Ascending aorta (tissue), 2 donors: ENCODE measurements around the gene ATP23. TPM values are rescaled to one million over a fixed set of nuclear protein-coding genes. Genes with fewer than 3 reads are reported as not detected.

ENCODE experiments used
- DNase-seq, 2 donors: peaks; one replicate each; pipeline ENCODE4 v3.0.0-alpha.2; 2019; ENCODE audit warnings: low spot score in 2 of 2
- H3K27ac ChIP-seq, 2 donors: fragments of 200-600 bp; sonication (generic); one replicate each; pipeline ENCODE4 v1.5.1; 2016 to 2017; ENCODE audit warnings: mild to moderate bottlenecking in 1 of 2
- H3K27me3 ChIP-seq: fragments of 200-600 bp; sonication (generic); one replicate; pipeline ENCODE4 v1.5.1; 2017
- H3K36me3 ChIP-seq, 2 donors: fragments of 200-600 bp; sonication (generic); one replicate each; pipeline ENCODE4 v1.5.1; 2016
- H3K4me1 ChIP-seq, 2 donors: fragments of 200-600 bp; sonication (generic); one replicate each; pipeline ENCODE4 v1.5.1; 2016 to 2017; ENCODE audit warnings: mild to moderate bottlenecking in 1 of 2
- H3K4me3 ChIP-seq, 2 donors: fragments of 200-600 bp; sonication (generic); one replicate each; pipeline ENCODE4 v1.5.1; 2016 to 2017; ENCODE audit warnings: mild to moderate bottlenecking in 1 of 2
- H3K9me3 ChIP-seq, 2 donors: fragments of 200-600 bp; sonication (generic); one replicate each; pipeline ENCODE4 v1.5.1; 2016
- intact Hi-C: fragments of 100-400 bp; cut with DNase I; formaldehyde crosslinking; loops from one replicate; pipeline ENCODE4 v1.15.1; 2023
- total RNA-seq: library from RNA; depleted of rRNA; stranded (reverse); fragments of >200 nt; gene quantifications from one replicate; pipeline ENCODE4 v1.1.0, GENCODE V29; 2016
- TF ChIP-seq, protein P1 (sequence below), 3 experiments: fragments of 200-600 bp in 2 of 3; fragments of 450-650 bp in 1 of 3; sonication (generic) in 2 of 3; IDR thresholded peaks; one replicate each; pipeline ENCODE4 v1.5.1; 2016 to 2019; ENCODE audit warnings: antibody characterized with exemption in 3 of 3, mild to moderate bottlenecking in 1 of 3, moderate library complexity in 1 of 3

ATP23 gene
- total RNA-seq, 1 donor from 2014 or later, result not detected

DNA sequence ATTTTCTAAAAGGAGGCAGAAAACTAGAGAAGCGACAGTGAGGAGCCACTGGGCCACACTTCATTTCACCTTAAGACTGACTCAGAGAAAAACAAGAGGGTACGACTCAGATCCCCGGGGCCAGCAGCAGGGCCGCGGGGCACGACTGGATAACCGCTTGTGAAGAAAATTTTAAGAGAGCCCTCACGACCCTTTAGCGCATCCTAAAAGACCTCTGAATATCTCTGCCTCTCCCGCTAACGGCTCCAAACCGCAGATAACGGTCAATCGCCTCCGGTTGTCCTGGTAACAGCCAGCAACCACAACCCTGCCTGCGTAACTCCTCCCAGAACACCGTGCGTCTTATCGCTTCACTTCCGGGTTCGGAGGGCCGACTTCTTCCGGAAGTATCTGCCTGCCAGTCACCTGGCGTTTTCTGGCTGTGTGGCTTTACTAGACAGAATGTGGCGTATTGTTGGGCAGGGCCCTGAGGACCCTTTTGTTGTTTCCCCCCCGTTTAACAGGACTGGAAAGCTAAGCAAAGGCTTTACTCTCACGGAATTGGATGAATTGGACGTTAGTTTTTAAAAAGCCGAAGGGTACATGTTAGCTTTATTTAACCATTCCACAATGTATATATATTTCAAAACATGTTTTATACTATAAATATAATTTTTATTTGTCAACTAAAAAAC is 5.4 kb upstream of the ATP23 start:
- Histone ChIP-seq H3K36me3 (no peaks in the 10 kb centered on the region), H3K4me3 (peak overlapping the region; percentile 72 to 75), H3K27me3 (no peaks in the 10 kb centered on the region), H3K9me3 (no peaks in the 10 kb centered on the region), H3K27ac (peak overlapping the region; percentile 59 to 64), H3K4me1 (peaks cover 10% of the 10 kb centered on the region in 2 donors)
- DNase-seq, result peak; percentile 78 to 95
- intact Hi-C loops, result no loop called here
- TF ChIP-seq, protein P1, sequence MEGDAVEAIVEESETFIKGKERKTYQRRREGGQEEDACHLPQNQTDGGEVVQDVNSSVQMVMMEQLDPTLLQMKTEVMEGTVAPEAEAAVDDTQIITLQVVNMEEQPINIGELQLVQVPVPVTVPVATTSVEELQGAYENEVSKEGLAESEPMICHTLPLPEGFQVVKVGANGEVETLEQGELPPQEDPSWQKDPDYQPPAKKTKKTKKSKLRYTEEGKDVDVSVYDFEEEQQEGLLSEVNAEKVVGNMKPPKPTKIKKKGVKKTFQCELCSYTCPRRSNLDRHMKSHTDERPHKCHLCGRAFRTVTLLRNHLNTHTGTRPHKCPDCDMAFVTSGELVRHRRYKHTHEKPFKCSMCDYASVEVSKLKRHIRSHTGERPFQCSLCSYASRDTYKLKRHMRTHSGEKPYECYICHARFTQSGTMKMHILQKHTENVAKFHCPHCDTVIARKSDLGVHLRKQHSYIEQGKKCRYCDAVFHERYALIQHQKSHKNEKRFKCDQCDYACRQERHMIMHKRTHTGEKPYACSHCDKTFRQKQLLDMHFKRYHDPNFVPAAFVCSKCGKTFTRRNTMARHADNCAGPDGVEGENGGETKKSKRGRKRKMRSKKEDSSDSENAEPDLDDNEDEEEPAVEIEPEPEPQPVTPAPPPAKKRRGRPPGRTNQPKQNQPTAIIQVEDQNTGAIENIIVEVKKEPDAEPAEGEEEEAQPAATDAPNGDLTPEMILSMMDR (IDR thresholded peaks at IDR 0.05), result no peak

DNA sequence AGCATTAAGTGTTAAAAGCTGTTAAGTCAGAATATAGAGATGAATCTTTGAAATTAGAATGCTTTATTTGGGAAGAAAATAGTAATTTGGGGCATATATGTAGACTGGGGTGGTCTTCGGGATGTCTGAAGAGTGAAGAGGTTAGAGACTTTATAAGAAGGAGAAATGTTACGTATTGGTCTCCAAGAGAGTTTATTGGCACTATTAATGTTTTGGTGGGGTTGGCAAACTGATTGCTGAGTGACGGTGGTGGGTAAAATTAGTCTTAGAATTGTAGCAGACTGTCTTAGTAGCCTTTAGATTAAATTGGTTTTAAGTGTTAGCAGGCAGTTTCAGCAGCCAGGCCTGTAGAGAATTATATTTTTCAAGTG is 4.9 kb upstream of the ATP23 start:
- Histone ChIP-seq H3K9me3 (no peaks in the 10 kb centered on the region), H3K27me3 (no peaks in the 10 kb centered on the region), H3K4me3 (peak overlapping the region; percentile 72 to 75), H3K4me1 (peaks cover 10% of the 10 kb centered on the region in 2 donors), H3K27ac (peak overlapping the region in 1 of 2 donors; percentile 59), H3K36me3 (no peaks in the 10 kb centered on the region)
- intact Hi-C loops, result no loop called here
- TF ChIP-seq, protein P1 (IDR thresholded peaks at IDR 0.05), result no peak
- DNase-seq, result no peak

GRCh38 chr12:57939291-57939690 is 2.1 kb upstream of the ATP23 start:
- no peaks in the 10 kb centered on the region for H3K36me3 ChIP-seq
- no peak overlapping the region for H3K27ac ChIP-seq
- H3K4me1 ChIP-seq, result peaks cover 10 to 15% of the 10 kb centered on the region in 2 donors
- TF ChIP-seq, protein P1 (IDR thresholded peaks at IDR 0.05), result no peak
- DNase-seq, result no peak
- no peaks in the 10 kb centered on the region for H3K27me3 ChIP-seq
- intact Hi-C loops, result no loop called here
- H3K9me3 ChIP-seq, result no peaks in the 10 kb centered on the region
- no peak overlapping the region for H3K4me3 ChIP-seq

- Histone ChIP-seq H3K27ac (peak overlapping the region; percentile 79 to 80), H3K9me3 (no peaks in the 10 kb centered on the region), H3K36me3 (no peaks in the 10 kb centered on the region), H3K4me1 (peaks cover 5 to 14% of the 10 kb centered on the region in 2 donors), H3K27me3 (no peaks in the 10 kb centered on the region), H3K4me3 (peak overlapping the region; percentile 59 to 68)
- TF ChIP-seq, protein P1 (IDR thresholded peaks at IDR 0.05), result no peak
- DNase-seq, result no peak
- intact Hi-C loops, result loop anchor here (10.0 kb wide), 1 partner anchor 945 kb away; no protein-coding TSS in a partner anchor
Observed at GRCh38 chr12:57940052-57940914, 1.1 kb upstream of the ATP23 start.

DNA sequence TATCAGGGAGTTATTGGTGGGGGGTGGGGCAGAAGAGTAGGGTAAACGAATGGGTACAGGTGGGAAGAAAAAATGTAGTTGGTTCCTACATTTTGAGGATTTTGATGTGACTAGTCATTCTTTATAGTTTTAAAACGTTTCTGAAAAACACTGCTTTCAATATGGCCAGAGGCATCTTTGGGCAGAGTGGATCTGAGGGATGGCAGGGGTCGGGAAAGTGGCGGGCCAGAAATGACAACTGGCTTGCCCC is 527 bp upstream of the ATP23 start:
- intact Hi-C loops, result loop anchor here (10.0 kb wide), 1 partner anchor 944 kb away; no protein-coding TSS in a partner anchor
- Histone ChIP-seq H3K27me3 (no peaks in the 10 kb centered on the region), H3K4me3 (peak overlapping the region; percentile 59 to 68), H3K27ac (peak overlapping the region; percentile 79 to 80), H3K9me3 (no peaks in the 10 kb centered on the region), H3K4me1 (peaks cover 0 to 12% of the 10 kb centered on the region in 2 donors), H3K36me3 (no peaks in the 10 kb centered on the region)
- DNase-seq, result no peak
- TF ChIP-seq, protein P1 (IDR thresholded peaks at IDR 0.05), result no peak
